ENCODE measurements around the gene WWTR1.

DNA sequence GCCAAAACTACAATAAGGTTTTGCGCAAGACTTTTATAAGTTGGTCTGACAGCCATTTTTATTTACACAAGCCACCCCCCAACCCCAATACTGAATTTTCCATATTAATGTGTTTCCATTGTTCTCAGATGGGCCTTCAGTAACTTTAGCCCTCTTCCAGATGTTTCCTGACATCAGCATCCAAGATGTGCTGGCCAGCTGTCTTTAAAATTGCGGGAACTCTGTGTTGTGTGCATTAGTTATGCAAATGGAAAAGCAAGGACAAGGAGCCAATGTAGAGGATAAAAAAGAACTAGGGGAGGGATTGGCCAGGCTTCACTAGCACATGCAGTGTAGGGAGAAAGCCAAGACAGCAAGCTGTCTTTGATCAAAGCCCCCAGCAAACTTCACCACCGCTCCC, 49.1 kb upstream of the WWTR1 start:
- no peak for TF ChIP-seq CTCF (IDR thresholded peaks at IDR 0.05; ENCODE audit: low read depth, low read length)
- TF ChIP-seq MAX (IDR thresholded peaks at IDR 0.05; ENCODE audit: low read depth, low read length), result no peak

All from NB4 (cell line).